Astrocyte (in vitro differentiated cells and primary cell): ENCODE data around the gene ZBTB16. TPM values are rescaled to one million over a fixed set of nuclear protein-coding genes. Genes with fewer than 3 reads are reported as not detected.
A peak's percentile ranks its signal among the peaks of the same experiment; 100 is the strongest.

ENCODE experiments used
- DNase-seq: peaks from one replicate; pipeline ENCODE4 v3.0.0-alpha.2; 2010; ENCODE audit warnings: low read depth
- FAIRE-seq: peaks from 2 replicates; lab custom pipeline; 2011; peaks lifted over from hg19 to GRCh38; lab: Jason Lieb, UNC
- H2AFZ ChIP-seq: 2 replicates; pipeline ENCODE4 v1.6.0; 2012; ENCODE audit warnings: low read depth, low read length, inconsistent platforms
- H3K27ac ChIP-seq: 2 replicates; pipeline ENCODE4 v1.5.1; 2011; ENCODE audit warnings: low read depth, low read length, inconsistent platforms
- H3K27me3 ChIP-seq: 2 replicates; pipeline ENCODE4 v1.6.0; 2011; ENCODE audit warnings: low read length, inconsistent platforms; ENCODE audit not compliant: insufficient read depth
- H3K36me3 ChIP-seq: 2 replicates; pipeline ENCODE4 v1.5.1; 2011; ENCODE audit warnings: low read length, inconsistent platforms; ENCODE audit not compliant: insufficient read depth
- H3K4me1 ChIP-seq: 2 replicates; pipeline ENCODE4 v1.5.1; 2011; ENCODE audit warnings: low read length, inconsistent platforms; ENCODE audit not compliant: insufficient read depth
- H3K4me2 ChIP-seq: 2 replicates; pipeline ENCODE4 v1.6.0; 2012; ENCODE audit warnings: low read length, inconsistent platforms
- H3K4me3 ChIP-seq: 2 replicates; pipeline ENCODE4 v1.5.1; 2011; ENCODE audit warnings: low read depth, mild to moderate bottlenecking, low read length, inconsistent platforms; ENCODE audit not compliant: insufficient read depth
- H3K79me2 ChIP-seq: 2 replicates; pipeline ENCODE4 v1.6.0; 2012; ENCODE audit warnings: mild to moderate bottlenecking, low read length, inconsistent platforms; ENCODE audit not compliant: insufficient read depth
- H3K9ac ChIP-seq: 2 replicates; pipeline ENCODE4 v1.6.0; 2012; ENCODE audit warnings: mild to moderate bottlenecking, low read length, inconsistent platforms
- H3K9me3 ChIP-seq: 2 replicates; pipeline ENCODE4 v1.5.1; 2012; ENCODE audit warnings: low read depth, mild to moderate bottlenecking, low read length, inconsistent platforms; ENCODE audit not compliant: insufficient read depth
- H4K20me1 ChIP-seq: 2 replicates; pipeline ENCODE4 v1.6.0; 2012; ENCODE audit warnings: low read length, inconsistent platforms; ENCODE audit not compliant: insufficient read depth
- H3K27ac Mint-ChIP-seq: one replicate; pipeline ENCODE4 v1.8.0; 2021; ENCODE audit warnings: mild to moderate bottlenecking, mixed read lengths; ENCODE audit not compliant: unreplicated experiment
- H3K27me3 Mint-ChIP-seq: one replicate; pipeline ENCODE4 v1.8.0; 2021; ENCODE audit warnings: low read depth, mixed read lengths; ENCODE audit not compliant: unreplicated experiment
- H3K36me3 Mint-ChIP-seq: one replicate; pipeline ENCODE4 v1.8.0; 2021; ENCODE audit warnings: low read depth, mixed read lengths; ENCODE audit not compliant: unreplicated experiment
- H3K4me1 Mint-ChIP-seq: one replicate; pipeline ENCODE4 v1.8.0; 2021; ENCODE audit warnings: low read depth, mixed read lengths; ENCODE audit not compliant: unreplicated experiment
- H3K4me3 Mint-ChIP-seq: one replicate; pipeline ENCODE4 v1.8.0; 2021; ENCODE audit warnings: mild to moderate bottlenecking, moderate library complexity, mixed read lengths; ENCODE audit not compliant: unreplicated experiment
- H3K9me3 Mint-ChIP-seq: one replicate; pipeline ENCODE4 v1.8.0; 2021; ENCODE audit warnings: mild to moderate bottlenecking, mixed read lengths; ENCODE audit not compliant: unreplicated experiment
- EZH2 ChIP-seq: IDR thresholded peaks from 2 replicates; pipeline ENCODE4 v1.6.1; 2012; ENCODE audit warnings: mild to moderate bottlenecking, low read length, inconsistent platforms; ENCODE audit not compliant: insufficient read depth
- total RNA-seq: library from RNA; stranded (reverse); gene quantifications from 2 replicates; pipeline ENCODE4 v1.2.1, GENCODE V29; 2021
- TF ChIP-seq, protein P1 (sequence below): IDR thresholded peaks from 2 replicates; pipeline ENCODE4 v1.5.1; 2011; ENCODE audit warnings: low read depth, mild to moderate bottlenecking, inconsistent platforms, low read length, moderate library complexity; ENCODE audit not compliant: insufficient read depth

Gene ZBTB16
- total RNA-seq, 1 donor from 2014 or later: 0.50 TPM

DNA sequence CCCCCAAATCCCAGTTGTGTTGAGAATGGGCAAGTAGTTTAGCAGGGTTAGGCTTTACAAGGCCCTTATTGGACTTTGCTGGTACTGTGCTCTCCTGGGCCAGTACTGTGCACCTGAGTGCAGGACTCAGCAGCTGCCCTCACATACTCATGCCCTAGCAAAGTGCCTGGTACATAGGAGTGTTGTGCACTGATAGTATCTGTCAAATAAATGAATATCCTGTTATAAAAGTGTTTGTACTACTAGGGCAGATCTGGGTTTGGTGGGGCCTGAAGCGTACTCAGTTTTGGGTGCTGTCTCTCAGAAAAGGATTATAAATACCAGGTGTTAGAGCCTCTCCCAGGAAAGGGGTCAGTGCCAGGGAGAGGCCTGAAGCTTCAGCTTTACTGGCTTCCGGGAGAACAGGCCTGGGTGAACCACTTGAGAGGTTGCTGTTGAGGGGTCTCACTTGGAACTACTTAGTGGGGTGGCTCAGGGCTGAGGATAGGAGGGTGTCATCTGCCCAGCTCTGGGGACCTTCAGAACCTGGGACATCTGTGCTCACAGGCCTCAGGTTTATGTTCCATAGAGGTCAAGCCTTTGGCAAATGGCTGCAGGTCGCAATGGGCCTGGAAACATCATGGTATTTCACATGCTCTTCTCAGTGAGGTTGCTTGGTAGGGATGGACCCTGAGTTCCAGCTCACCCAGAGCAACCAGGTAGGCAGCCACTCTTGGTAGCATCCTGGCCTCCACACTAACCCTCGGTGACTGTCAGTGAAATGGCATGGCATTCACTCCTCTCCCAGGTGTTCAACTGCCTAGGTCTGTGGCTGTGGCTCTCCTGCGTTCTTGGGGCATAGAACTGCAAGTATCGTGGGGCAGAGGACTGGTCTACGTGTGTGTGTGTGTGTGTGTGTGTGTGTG, 106.1 kb downstream of the ZBTB16 start:
- Histone ChIP-seq H3K27me3 (peaks cover 73% of the 10 kb centered on the region), H3K9me3 (no peaks in the 10 kb centered on the region), H2AFZ (no peak overlapping the region), H3K9ac (no peak overlapping the region), H3K27ac (no peak overlapping the region), H4K20me1 (peaks cover 39% of the 10 kb centered on the region), H3K4me2 (no peak overlapping the region), H3K4me1 (peaks cover 23% of the 10 kb centered on the region), H3K4me3 (no peak overlapping the region), H3K79me2 (no peaks in the 10 kb centered on the region), H3K36me3 (no peaks in the 10 kb centered on the region)
- peaks cover 40% of the 10 kb centered on the region for H3K27me3 Mint-ChIP-seq
- no peak overlapping the region for H3K27ac Mint-ChIP-seq
- H3K4me3 Mint-ChIP-seq: no peak overlapping the region
- TF ChIP-seq, protein P1, sequence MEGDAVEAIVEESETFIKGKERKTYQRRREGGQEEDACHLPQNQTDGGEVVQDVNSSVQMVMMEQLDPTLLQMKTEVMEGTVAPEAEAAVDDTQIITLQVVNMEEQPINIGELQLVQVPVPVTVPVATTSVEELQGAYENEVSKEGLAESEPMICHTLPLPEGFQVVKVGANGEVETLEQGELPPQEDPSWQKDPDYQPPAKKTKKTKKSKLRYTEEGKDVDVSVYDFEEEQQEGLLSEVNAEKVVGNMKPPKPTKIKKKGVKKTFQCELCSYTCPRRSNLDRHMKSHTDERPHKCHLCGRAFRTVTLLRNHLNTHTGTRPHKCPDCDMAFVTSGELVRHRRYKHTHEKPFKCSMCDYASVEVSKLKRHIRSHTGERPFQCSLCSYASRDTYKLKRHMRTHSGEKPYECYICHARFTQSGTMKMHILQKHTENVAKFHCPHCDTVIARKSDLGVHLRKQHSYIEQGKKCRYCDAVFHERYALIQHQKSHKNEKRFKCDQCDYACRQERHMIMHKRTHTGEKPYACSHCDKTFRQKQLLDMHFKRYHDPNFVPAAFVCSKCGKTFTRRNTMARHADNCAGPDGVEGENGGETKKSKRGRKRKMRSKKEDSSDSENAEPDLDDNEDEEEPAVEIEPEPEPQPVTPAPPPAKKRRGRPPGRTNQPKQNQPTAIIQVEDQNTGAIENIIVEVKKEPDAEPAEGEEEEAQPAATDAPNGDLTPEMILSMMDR: no peak
- TF ChIP-seq EZH2: no peak
- FAIRE-seq (no peak), DNase-seq (no peak)
- H3K4me1 Mint-ChIP-seq: peaks cover 27% of the 10 kb centered on the region
- H3K9me3 Mint-ChIP-seq: peaks cover 2% of the 10 kb centered on the region
- no peaks in the 10 kb centered on the region for H3K36me3 Mint-ChIP-seq

DNA sequence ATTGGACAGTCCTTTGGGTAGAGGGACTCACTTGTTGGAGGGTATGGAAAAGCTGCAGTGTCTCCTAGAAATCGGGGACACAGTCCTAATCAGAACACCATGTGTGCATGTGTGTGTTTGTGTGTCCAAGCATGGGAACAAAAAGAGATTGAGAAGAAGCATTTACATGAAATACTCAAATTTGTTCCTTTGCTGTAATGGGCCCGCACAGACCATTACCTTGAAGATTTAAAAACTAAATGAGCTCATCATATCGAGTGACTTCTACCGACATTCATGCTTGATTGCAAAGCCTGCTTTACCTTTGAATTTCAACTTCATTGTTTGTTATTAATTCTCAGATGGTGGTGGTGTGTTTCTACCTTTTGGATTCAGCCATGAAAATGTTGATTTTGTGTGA, 106.9 kb downstream of the ZBTB16 start:
- H3K4me3 ChIP-seq: no peak overlapping the region
- Mint-ChIP-seq H3K9me3 (peaks cover 2% of the 10 kb centered on the region), H3K4me1 (peaks cover 25% of the 10 kb centered on the region), H3K4me3 (no peak overlapping the region), H3K36me3 (no peaks in the 10 kb centered on the region), H3K27ac (peak overlapping the region; percentile 54), H3K27me3 (peaks cover 42% of the 10 kb centered on the region)
- peaks cover 73% of the 10 kb centered on the region for H3K27me3 ChIP-seq
- H3K9me3 ChIP-seq: no peaks in the 10 kb centered on the region
- no peak overlapping the region for H3K27ac ChIP-seq
- DNase-seq (no peak), FAIRE-seq (peak; percentile 29)
- H3K9ac ChIP-seq: no peak overlapping the region
- H3K36me3 ChIP-seq: no peaks in the 10 kb centered on the region
- H2AFZ ChIP-seq: no peak overlapping the region
- peaks cover 31% of the 10 kb centered on the region for H4K20me1 ChIP-seq
- peak overlapping the region; percentile 62 for H3K4me2 ChIP-seq
- TF ChIP-seq EZH2: no peak
- TF ChIP-seq, protein P1: no peak
- no peaks in the 10 kb centered on the region for H3K79me2 ChIP-seq
- H3K4me1 ChIP-seq: peaks cover 23% of the 10 kb centered on the region

DNA sequence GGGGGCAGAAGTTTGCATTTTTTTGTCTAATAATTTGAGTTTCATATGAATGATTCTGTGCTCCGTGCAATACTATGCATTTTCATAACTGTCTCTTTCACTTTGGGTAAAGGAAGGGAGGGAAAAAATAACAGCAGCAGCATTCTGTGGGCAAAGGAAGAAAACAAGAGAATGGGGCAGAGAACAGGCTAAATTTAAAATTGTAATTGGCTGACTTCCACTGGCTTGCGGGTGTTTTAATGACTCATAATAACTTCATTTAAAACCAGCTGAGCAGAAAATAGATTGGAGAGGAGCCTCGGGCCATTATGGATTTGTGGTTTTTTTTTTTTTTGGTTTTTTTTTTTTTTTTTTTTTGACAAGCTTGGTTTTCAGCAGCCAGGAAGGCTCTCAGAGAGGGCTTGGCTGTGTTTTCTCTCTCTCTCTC, 107.4 kb downstream of the ZBTB16 start:
- Mint-ChIP-seq H3K27me3 (peaks cover 45% of the 10 kb centered on the region), H3K9me3 (no peaks in the 10 kb centered on the region), H3K27ac (peak overlapping the region; percentile 54), H3K36me3 (no peaks in the 10 kb centered on the region), H3K4me3 (peak overlapping the region; percentile 8), H3K4me1 (peaks cover 23% of the 10 kb centered on the region)
- Histone ChIP-seq H4K20me1 (peaks cover 25% of the 10 kb centered on the region), H3K27me3 (peaks cover 73% of the 10 kb centered on the region), H3K27ac (no peak overlapping the region), H3K4me2 (peak overlapping the region; percentile 62), H3K9ac (no peak overlapping the region), H2AFZ (no peak overlapping the region), H3K9me3 (no peaks in the 10 kb centered on the region), H3K4me1 (peaks cover 23% of the 10 kb centered on the region), H3K79me2 (no peaks in the 10 kb centered on the region), H3K36me3 (no peaks in the 10 kb centered on the region), H3K4me3 (no peak overlapping the region)
- DNase-seq: peak; percentile 80
- FAIRE-seq: peak; percentile 37
- TF ChIP-seq, protein P1: no peak
- TF ChIP-seq EZH2: no peak
